C4-2B (cell line): ENCODE data around the gene MVB12B.

Source experiments
- H3K27ac ChIP-seq: fragments of 450-650 bp; 2 replicates; pipeline ENCODE4 v1.5.1; 2017
- ZFX ChIP-seq: fragments of 450-650 bp; IDR thresholded peaks from 2 replicates; pipeline ENCODE4 v1.6.1; 2017
- TF ChIP-seq, protein P1 (sequence below): fragments of 450-650 bp; conservative IDR thresholded peaks from 2 replicates; pipeline ENCODE4 v1.5.1; 2017; ENCODE audit warnings: mild to moderate bottlenecking

Gene MVB12B

DNA sequence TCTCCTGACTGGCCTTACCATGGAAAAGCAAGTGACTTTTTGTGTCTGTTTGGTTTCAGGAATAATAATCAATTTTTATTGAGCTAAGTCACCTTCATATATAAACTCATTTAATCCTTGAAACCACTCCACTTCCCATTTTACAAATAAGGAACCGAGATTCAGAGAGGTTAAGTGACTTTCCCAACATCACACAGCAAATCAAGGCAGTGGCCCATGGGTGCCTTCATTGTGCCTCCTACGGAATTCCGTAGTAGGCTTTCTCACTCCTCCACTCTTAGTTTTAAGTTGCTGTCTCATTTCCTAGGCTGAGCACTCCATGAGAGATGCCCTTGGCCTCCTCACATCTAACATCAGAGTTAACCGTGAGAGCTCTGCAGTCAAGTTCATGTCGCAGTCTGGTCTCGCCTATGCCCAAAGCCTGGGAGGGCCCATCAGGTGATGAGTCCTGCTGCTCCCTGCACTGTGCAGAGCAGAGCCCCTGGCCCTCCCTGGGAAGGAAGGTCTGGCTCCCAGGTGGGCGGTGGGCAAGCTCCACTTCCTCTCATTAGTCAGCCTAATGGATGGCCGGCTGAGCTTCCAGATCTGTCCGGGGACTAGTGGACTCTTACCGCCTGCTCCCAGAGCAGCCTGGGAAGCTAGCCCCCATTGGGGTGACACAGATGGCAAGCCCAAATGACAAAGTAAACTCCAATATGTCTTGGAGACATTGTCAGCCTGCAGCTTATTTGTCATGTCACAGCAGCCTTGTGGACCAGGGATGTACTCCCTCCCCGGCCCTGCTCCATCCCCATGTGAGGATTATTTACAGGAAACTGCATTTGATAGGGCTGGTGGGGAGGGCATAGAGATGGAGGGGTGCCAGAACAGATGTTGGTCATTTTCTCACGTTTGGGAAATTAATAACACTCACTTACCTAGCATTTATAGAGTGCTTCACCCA lies 123.4 kb downstream of the MVB12B start:
- TF ChIP-seq, protein P1, sequence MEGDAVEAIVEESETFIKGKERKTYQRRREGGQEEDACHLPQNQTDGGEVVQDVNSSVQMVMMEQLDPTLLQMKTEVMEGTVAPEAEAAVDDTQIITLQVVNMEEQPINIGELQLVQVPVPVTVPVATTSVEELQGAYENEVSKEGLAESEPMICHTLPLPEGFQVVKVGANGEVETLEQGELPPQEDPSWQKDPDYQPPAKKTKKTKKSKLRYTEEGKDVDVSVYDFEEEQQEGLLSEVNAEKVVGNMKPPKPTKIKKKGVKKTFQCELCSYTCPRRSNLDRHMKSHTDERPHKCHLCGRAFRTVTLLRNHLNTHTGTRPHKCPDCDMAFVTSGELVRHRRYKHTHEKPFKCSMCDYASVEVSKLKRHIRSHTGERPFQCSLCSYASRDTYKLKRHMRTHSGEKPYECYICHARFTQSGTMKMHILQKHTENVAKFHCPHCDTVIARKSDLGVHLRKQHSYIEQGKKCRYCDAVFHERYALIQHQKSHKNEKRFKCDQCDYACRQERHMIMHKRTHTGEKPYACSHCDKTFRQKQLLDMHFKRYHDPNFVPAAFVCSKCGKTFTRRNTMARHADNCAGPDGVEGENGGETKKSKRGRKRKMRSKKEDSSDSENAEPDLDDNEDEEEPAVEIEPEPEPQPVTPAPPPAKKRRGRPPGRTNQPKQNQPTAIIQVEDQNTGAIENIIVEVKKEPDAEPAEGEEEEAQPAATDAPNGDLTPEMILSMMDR, result no peak
- TF ChIP-seq ZFX, result no peak

DNA sequence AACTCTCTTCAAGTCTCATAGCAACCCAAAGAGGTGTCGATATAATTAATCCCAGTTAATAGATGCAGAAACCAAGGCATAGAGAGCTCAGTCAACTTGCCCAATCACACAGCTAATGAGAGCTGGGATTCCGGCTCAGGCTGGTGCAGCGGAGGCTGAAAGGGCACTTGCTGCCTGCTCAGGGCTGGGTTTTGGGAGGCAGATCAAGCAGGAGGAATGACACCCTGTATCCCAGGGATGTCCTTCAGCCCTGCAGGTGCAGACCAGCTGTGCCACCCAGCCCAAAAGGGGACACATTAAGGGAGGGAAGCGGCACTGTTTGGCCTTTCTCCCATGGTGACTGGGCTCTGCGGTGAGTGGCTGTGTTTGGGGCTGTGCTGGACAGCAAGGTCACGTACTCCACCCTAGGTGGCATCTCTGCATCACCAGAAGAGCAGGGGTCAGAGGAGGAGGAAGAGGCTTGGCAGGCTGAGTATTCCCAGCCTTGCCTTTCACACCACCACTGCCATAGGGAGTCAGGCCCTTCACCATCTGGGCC lies 124.1 kb downstream of the MVB12B start:
- H3K27ac ChIP-seq, result no peak overlapping the region
- TF ChIP-seq, protein P1, result no peak
- TF ChIP-seq ZFX, result no peak

More for the DNA sequence above, 123.4 kb downstream of the MVB12B start:
- H3K27ac ChIP-seq, result no peak overlapping the region

DNA sequence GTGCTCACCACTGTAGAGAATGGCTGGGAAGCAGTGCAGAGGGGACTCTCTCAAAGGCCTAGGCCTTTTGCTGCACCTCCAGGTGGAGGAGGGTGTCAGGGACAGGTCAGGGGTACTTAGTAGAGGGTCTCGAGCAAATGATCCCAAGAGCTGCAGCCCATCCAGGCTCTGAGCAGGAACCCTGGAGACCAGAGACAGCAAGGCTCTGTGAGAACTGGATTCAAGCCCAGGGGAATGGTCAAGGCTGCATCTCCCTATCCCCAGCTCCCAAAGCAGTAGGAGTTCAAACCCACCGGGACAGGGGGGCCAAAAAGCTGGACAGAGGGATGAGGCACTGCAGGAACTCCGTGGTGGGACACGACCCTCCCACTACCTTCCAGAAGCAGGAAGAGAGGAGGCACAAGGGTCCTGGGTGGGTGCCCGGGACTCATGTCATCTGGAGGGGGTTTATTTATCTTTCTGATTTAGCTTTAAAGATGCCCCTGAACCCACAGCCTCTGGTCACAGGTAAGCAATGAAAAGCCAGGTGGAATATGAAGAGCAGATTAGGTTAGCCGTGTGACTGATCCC lies 124.8 kb downstream of the MVB12B start:
- H3K27ac ChIP-seq, result no peak overlapping the region

DNA sequence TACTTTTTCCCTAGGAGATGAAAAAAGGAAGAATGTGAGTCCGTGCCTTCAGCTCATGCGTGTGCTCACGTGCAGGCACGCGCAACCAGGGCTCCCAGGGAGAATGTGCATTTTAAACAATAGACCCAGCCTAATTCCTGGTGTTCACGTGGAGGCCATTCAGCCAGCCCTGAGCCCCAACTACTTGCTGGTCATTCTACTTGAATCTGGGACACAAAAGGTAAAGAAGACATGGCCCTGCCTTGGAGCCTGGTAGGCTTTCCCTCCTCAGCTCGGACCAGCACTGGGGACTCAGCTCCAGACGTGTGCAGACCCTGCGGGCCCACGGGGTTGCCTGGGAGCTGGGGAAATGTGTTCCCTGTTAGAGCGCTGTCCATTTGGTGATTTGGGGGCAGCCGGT lies 125.5 kb downstream of the MVB12B start:
- TF ChIP-seq, protein P1, result no peak
- TF ChIP-seq ZFX, result no peak
- H3K27ac ChIP-seq, result no peak overlapping the region

More for the DNA sequence above, 124.8 kb downstream of the MVB12B start:
- TF ChIP-seq ZFX, result no peak
- TF ChIP-seq, protein P1, result no peak

DNA sequence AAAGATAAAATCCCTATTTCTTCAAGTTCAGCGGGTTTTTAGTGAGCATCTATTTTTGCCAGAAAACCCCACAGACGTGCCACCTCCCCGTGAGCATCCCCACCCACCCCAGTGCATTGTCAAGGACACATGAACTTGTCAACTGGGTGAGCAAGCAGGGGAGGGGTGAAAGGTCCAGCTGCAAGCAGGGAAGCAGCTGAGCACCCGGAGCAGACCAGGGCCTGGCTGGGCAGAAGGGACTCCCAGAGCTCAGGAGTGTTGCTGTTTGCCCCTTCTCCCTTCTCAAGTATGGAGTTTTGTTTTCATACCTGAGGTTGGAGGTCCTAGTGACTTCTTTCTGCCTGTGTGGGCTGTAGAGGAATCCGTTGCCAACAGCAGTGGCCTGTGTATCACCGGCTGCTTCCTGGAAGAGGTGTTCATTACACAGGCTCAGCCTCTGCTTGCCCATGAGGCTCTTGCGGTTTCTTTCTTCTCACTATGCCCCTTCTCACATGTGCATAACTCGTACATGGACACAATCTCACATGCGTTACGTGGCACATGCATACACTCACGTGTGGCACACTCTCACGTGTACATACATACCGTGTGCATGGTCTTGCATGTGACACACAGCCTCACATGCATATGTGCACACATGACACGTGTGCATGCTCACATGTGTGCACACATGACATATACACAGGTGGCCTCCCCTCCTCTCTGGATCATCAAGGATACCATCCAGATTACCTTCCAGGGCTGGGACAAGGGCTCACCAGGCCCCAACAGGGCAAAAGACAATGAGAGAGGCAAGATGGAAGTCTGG lies 126.7 kb downstream of the MVB12B start:
- no peak for TF ChIP-seq ZFX
- TF ChIP-seq, protein P1, result no peak
- no peak overlapping the region for H3K27ac ChIP-seq

DNA sequence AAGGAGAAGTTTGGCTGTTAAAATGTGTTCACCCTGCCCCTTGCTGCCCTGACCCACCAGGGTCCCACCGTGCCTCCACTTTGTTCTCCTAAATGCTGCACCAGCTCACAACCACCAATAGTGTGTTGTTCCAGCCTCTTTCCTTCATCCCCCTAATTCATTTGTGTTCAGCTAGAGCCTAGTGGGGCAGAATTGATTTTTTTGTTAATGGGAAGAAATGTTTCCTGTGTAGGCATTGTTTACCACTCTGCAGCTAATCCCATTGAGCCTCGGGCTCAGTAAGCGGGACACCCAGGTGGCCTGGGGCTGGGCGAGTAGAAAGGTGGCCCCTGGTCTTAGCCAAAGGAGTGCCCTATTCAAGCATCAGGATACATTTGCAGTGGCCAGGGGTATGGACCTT lies 127.6 kb downstream of the MVB12B start:
- no peak overlapping the region for H3K27ac ChIP-seq
- TF ChIP-seq, protein P1, result no peak
- TF ChIP-seq ZFX, result no peak
